ENCODE data around the gene ZCCHC7. TPM values are rescaled to one million over a fixed set of nuclear protein-coding genes. Genes with fewer than 3 reads are reported as not detected.

ZCCHC7 gene
- total and polyA plus RNA-seq, 2 experiments from 2014 or later, result 29.8 to 38.8 TPM

GRCh38 chr9:37381094-37381741 is 260.8 kb downstream of the ZCCHC7 start:
- ATAC-seq, result no peak
- no peaks in the 10 kb centered on the region for H3F3A ChIP-seq (replicated peaks; ENCODE audit: low read depth)
- H2AFZ ChIP-seq, result no peak overlapping the region
- no peak for DNase-seq (ENCODE audit: low spot score)
- TF ChIP-seq CTCF (conservative IDR thresholded peaks at IDR 0.05; ENCODE audit: low read depth in 2 of 2), result no peak
- TF ChIP-seq EZH2 (IDR thresholded peaks at IDR 0.05; ENCODE audit: low read depth, unreplicated experiment), result no peak
- no peak for TF ChIP-seq JUNB (IDR thresholded peaks at IDR 0.05; ENCODE audit: unreplicated experiment)
- no peak for TF ChIP-seq ETS1 (IDR thresholded peaks at IDR 0.05)
- no peak for TF ChIP-seq EZH2phosphoT487 (IDR thresholded peaks at IDR 0.05; ENCODE audit: unreplicated experiment)
- no peak for TF ChIP-seq POLR2AphosphoS5 (IDR thresholded peaks at IDR 0.05; ENCODE audit: low read depth)
- TF ChIP-seq NANOG (IDR thresholded peaks at IDR 0.05; ENCODE audit: borderline replicate concordance), result no peak
- TF ChIP-seq ZNF114 (CRISPR knock-in tag; IDR thresholded peaks at IDR 0.05), result no peak
- no peak for TF ChIP-seq CREB1 (CRISPR knock-in tag; IDR thresholded peaks at IDR 0.05; ENCODE audit: low read depth)
- TF ChIP-seq ZNF331 (CRISPR knock-in tag; IDR thresholded peaks at IDR 0.05; ENCODE audit: low read depth), result no peak
- H4K20me1 ChIP-seq (replicated peaks; ENCODE audit: insufficient read depth), result no peaks in the 10 kb centered on the region
- Mint-ChIP-seq H3K27ac (no peak overlapping the region), H3K36me3 (ENCODE audit: low read depth) (no peaks in the 10 kb centered on the region), H3K27me3 (ENCODE audit: insufficient read depth, low read depth, poor library complexity) (peaks cover 1% of the 10 kb centered on the region), H3K9me3 (no peaks in the 10 kb centered on the region), H3K4me1 (peaks cover 6% of the 10 kb centered on the region; the same call in 1 of the 3 replicates), H3K4me3 (no peak overlapping the region)
- no peaks in the 10 kb centered on the region for H3K27me3 ChIP-seq (ENCODE audit: insufficient read depth)
- no peak overlapping the region for H3K27ac ChIP-seq (ENCODE audit: low read depth)
- H3K79me2 ChIP-seq (replicated peaks; ENCODE audit: insufficient read depth), result no peaks in the 10 kb centered on the region
- H3K9me2 ChIP-seq (ENCODE audit: insufficient read depth), result no peaks in the 10 kb centered on the region
- H3K4me2 ChIP-seq, result no peak overlapping the region
- H3K36me3 ChIP-seq (ENCODE audit: insufficient read depth), result no peaks in the 10 kb centered on the region
- H3K4me1 ChIP-seq (ENCODE audit: insufficient read depth), result no peaks in the 10 kb centered on the region
- no peak overlapping the region for H3K4me3 ChIP-seq

GRCh38 chr9:37382161-37382981 is 262.0 kb downstream of the ZCCHC7 start:
- H2AFZ ChIP-seq, result no peak overlapping the region
- H3K4me3 Mint-ChIP-seq, result no peak overlapping the region
- no peaks in the 10 kb centered on the region for H3K36me3 ChIP-seq (ENCODE audit: insufficient read depth)
- no peak overlapping the region for H3K4me3 ChIP-seq
- no peaks in the 10 kb centered on the region for H3K79me2 ChIP-seq (replicated peaks; ENCODE audit: insufficient read depth)
- H3F3A ChIP-seq (replicated peaks; ENCODE audit: low read depth), result no peaks in the 10 kb centered on the region
- H3K4me1 Mint-ChIP-seq, result peaks cover 6% of the 10 kb centered on the region; the same call in 1 of the 3 replicates
- no peaks in the 10 kb centered on the region for H3K9me3 Mint-ChIP-seq
- H3K4me1 ChIP-seq (ENCODE audit: insufficient read depth), result no peaks in the 10 kb centered on the region
- no peaks in the 10 kb centered on the region for H3K36me3 Mint-ChIP-seq (ENCODE audit: low read depth)
- no peak overlapping the region for H3K27ac Mint-ChIP-seq
- H3K27me3 Mint-ChIP-seq (ENCODE audit: insufficient read depth, low read depth, poor library complexity), result peaks cover 1% of the 10 kb centered on the region
- ATAC-seq (no peak), DNase-seq (ENCODE audit: low spot score) (no peak)
- no peak overlapping the region for H3K4me2 ChIP-seq
- no peaks in the 10 kb centered on the region for H3K9me2 ChIP-seq (ENCODE audit: insufficient read depth)
- H3K27me3 ChIP-seq (ENCODE audit: insufficient read depth), result no peaks in the 10 kb centered on the region
- TF ChIP-seq ZNF331 (CRISPR knock-in tag; IDR thresholded peaks at IDR 0.05; ENCODE audit: low read depth) (no peak), EZH2 (IDR thresholded peaks at IDR 0.05; ENCODE audit: low read depth, unreplicated experiment) (no peak)
- TF ChIP-seq, protein P1, sequence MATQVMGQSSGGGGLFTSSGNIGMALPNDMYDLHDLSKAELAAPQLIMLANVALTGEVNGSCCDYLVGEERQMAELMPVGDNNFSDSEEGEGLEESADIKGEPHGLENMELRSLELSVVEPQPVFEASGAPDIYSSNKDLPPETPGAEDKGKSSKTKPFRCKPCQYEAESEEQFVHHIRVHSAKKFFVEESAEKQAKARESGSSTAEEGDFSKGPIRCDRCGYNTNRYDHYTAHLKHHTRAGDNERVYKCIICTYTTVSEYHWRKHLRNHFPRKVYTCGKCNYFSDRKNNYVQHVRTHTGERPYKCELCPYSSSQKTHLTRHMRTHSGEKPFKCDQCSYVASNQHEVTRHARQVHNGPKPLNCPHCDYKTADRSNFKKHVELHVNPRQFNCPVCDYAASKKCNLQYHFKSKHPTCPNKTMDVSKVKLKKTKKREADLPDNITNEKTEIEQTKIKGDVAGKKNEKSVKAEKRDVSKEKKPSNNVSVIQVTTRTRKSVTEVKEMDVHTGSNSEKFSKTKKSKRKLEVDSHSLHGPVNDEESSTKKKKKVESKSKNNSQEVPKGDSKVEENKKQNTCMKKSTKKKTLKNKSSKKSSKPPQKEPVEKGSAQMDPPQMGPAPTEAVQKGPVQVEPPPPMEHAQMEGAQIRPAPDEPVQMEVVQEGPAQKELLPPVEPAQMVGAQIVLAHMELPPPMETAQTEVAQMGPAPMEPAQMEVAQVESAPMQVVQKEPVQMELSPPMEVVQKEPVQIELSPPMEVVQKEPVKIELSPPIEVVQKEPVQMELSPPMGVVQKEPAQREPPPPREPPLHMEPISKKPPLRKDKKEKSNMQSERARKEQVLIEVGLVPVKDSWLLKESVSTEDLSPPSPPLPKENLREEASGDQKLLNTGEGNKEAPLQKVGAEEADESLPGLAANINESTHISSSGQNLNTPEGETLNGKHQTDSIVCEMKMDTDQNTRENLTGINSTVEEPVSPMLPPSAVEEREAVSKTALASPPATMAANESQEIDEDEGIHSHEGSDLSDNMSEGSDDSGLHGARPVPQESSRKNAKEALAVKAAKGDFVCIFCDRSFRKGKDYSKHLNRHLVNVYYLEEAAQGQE (IDR thresholded peaks at IDR 0.05; ENCODE audit: unreplicated experiment), result no peak
- no peak overlapping the region for H3K27ac ChIP-seq (ENCODE audit: low read depth)
- H4K20me1 ChIP-seq (replicated peaks; ENCODE audit: insufficient read depth), result no peaks in the 10 kb centered on the region
